ENCODE data around the gene ATG4D.
"Not testable (repeated sequence)": the region's sequence is repeated elsewhere in the genome, so short reads cannot be mapped to it uniquely, and the experiment has no call there.

Gene ATG4D

GRCh38 chr19:10521461-10522171 lies 22.1 kb upstream of the ATG4D start:
- H3K27ac ChIP-seq, result no peak overlapping the region
- H3K9me3 ChIP-seq (ENCODE audit: control insufficient read depth, low read length), result no peaks in the 10 kb centered on the region
- no peaks in the 10 kb centered on the region for H3K79me2 ChIP-seq
- H3K27me3 ChIP-seq (ENCODE audit: control insufficient read depth, insufficient read depth, low read length), result no peaks in the 10 kb centered on the region
- no peak overlapping the region for H3K9ac ChIP-seq
- no peaks in the 10 kb centered on the region for H3K4me1 ChIP-seq
- no peak overlapping the region for H3K4me3 ChIP-seq (ENCODE audit: low read depth, low read length)
- no peak overlapping the region for H2AFZ ChIP-seq
- TF ChIP-seq, protein P1, sequence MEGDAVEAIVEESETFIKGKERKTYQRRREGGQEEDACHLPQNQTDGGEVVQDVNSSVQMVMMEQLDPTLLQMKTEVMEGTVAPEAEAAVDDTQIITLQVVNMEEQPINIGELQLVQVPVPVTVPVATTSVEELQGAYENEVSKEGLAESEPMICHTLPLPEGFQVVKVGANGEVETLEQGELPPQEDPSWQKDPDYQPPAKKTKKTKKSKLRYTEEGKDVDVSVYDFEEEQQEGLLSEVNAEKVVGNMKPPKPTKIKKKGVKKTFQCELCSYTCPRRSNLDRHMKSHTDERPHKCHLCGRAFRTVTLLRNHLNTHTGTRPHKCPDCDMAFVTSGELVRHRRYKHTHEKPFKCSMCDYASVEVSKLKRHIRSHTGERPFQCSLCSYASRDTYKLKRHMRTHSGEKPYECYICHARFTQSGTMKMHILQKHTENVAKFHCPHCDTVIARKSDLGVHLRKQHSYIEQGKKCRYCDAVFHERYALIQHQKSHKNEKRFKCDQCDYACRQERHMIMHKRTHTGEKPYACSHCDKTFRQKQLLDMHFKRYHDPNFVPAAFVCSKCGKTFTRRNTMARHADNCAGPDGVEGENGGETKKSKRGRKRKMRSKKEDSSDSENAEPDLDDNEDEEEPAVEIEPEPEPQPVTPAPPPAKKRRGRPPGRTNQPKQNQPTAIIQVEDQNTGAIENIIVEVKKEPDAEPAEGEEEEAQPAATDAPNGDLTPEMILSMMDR (IDR thresholded peaks at IDR 0.05), result no peak
- H3K36me3 ChIP-seq (ENCODE audit: control insufficient read depth, insufficient read depth, low read length), result no peaks in the 10 kb centered on the region
- no peak overlapping the region for H3K4me2 ChIP-seq (ENCODE audit: low read length)

DNA sequence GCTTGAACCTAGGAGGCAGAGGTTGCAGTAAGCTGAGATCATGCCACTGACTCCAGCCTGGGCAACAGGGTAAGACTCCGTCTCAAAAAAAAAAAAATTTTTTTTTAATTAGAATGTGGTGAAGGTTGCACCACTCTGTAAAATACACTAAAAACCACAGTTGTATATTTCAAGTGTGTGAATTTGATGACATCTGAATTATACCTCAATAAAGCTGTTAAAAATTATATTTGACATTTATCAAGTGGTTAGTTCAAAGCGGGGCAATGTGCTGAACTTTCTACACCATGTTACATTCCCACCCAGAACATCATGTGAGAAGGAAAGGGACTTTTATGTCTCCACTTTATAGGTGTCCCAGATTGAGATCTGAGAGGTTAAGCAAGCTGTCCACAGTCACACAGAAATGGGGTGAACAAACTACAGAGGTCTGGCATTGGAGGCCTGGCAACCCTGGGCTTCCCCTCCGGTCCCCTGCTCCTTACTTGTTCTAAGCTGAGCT lies 20.5 kb upstream of the ATG4D start:
- TF ChIP-seq, protein P1 (IDR thresholded peaks at IDR 0.05), result no peak
- H2AFZ ChIP-seq, result no peak overlapping the region

DNA sequence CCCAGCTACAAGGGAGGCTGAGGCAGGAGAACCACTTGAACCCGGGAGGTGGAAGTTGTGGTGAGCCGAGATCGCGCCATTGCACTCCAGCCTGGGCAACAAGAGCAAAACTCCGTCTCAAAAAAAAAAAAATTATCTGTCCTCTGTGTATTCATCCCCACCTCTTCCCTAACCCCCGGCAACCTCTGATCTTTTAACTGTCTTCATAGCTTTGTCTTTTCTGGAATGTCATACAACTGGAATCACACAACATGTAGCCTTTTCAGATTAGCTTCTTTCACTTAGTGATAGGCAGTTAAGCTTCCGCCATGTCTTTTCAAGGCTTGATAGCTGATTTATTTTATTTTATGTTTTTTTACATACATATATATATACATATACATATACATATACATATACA lies 18.1 kb upstream of the ATG4D start:
- no peaks in the 10 kb centered on the region for H3K9me3 ChIP-seq (ENCODE audit: control insufficient read depth, low read length)
- H2AFZ ChIP-seq, result no peak overlapping the region
- no peaks in the 10 kb centered on the region for H3K4me1 ChIP-seq
- H3K4me3 ChIP-seq (ENCODE audit: low read depth, low read length), result no peak overlapping the region
- no peak overlapping the region for H3K9ac ChIP-seq
- TF ChIP-seq, protein P1 (IDR thresholded peaks at IDR 0.05), result no peak
- no peaks in the 10 kb centered on the region for H3K79me2 ChIP-seq
- H3K27ac ChIP-seq, result no peak overlapping the region
- no peak overlapping the region for H3K4me2 ChIP-seq (ENCODE audit: low read length)
- no peaks in the 10 kb centered on the region for H3K27me3 ChIP-seq (ENCODE audit: control insufficient read depth, insufficient read depth, low read length)
- H3K36me3 ChIP-seq (ENCODE audit: control insufficient read depth, insufficient read depth, low read length), result no peaks in the 10 kb centered on the region

More for the DNA sequence above, 20.5 kb upstream of the ATG4D start:
- no peak overlapping the region for H3K4me2 ChIP-seq (ENCODE audit: low read length)
- H3K9ac ChIP-seq, result no peak overlapping the region
- no peaks in the 10 kb centered on the region for H3K79me2 ChIP-seq
- no peaks in the 10 kb centered on the region for H3K36me3 ChIP-seq (ENCODE audit: control insufficient read depth, insufficient read depth, low read length)
- H3K27ac ChIP-seq, result no peak overlapping the region
- H3K4me1 ChIP-seq, result no peaks in the 10 kb centered on the region
- no peaks in the 10 kb centered on the region for H3K9me3 ChIP-seq (ENCODE audit: control insufficient read depth, low read length)
- no peak overlapping the region for H3K4me3 ChIP-seq (ENCODE audit: low read depth, low read length)
- no peaks in the 10 kb centered on the region for H3K27me3 ChIP-seq (ENCODE audit: control insufficient read depth, insufficient read depth, low read length)

DNA sequence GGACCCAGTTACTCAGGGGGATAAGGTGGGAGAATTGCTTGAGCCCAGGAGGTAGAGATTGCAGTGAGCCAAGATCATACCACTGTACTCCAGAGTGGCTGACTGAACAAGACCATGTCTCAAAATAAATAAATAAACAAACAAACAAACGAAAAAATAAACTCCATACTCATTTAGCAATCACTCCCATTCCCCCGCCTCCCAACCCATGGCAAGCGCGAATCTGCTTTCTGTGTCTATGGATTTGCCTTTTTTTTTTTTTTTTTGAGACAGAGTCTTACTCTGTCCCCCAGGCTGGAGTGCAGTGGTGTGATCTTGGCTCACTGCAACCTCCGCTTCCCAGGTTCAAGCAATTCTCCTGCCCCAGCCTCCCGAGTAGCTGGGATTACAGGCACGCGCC lies 16.8 kb upstream of the ATG4D start:
- not testable (repeated sequence) for H3K4me3 ChIP-seq (ENCODE audit: low read depth, low read length); H3K27me3 ChIP-seq (ENCODE audit: control insufficient read depth, insufficient read depth, low read length); H3K4me2 ChIP-seq (ENCODE audit: low read length); H3K9ac ChIP-seq; H3K4me1 ChIP-seq; H3K79me2 ChIP-seq; H3K9me3 ChIP-seq (ENCODE audit: control insufficient read depth, low read length); H2AFZ ChIP-seq; H3K27ac ChIP-seq; H3K36me3 ChIP-seq (ENCODE audit: control insufficient read depth, insufficient read depth, low read length)

DNA sequence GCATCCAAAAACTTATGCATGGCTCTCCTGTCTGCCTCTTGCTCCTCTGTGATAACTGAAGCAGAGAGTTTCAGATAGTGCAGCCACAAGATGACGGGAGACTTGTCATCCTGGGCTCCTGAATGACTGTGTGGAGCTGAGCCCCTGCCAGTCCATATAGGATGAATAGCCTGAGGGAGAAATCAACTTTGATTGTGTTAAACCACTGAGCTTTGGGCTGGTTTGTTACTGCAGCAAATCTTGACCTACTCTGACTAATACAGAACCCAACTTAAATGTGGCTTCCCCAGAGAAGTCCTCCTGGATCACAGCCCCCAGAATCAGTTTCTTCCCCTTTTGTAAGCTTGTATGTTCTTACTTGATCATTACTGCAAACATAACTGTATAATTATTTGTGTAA lies 11.2 kb upstream of the ATG4D start:
- no peaks in the 10 kb centered on the region for H3K9me3 ChIP-seq (ENCODE audit: control insufficient read depth, low read length)
- TF ChIP-seq, protein P1 (IDR thresholded peaks at IDR 0.05), result no peak
- H3K27ac ChIP-seq, result no peak overlapping the region
- H3K36me3 ChIP-seq (ENCODE audit: control insufficient read depth, insufficient read depth, low read length), result no peaks in the 10 kb centered on the region
- H3K4me1 ChIP-seq, result no peaks in the 10 kb centered on the region
- H3K9ac ChIP-seq, result no peak overlapping the region
- H2AFZ ChIP-seq, result no peak overlapping the region
- no peak overlapping the region for H3K4me3 ChIP-seq (ENCODE audit: low read depth, low read length)
- no peaks in the 10 kb centered on the region for H3K79me2 ChIP-seq
- no peak overlapping the region for H3K4me2 ChIP-seq (ENCODE audit: low read length)
- H3K27me3 ChIP-seq (ENCODE audit: control insufficient read depth, insufficient read depth, low read length), result no peaks in the 10 kb centered on the region
